Adipocyte (in vitro differentiated cells): ENCODE measurements around the gene RPTN.
A peak's percentile ranks its signal among the peaks of the same experiment; 100 is the strongest.

ENCODE experiments used
- DNase-seq: peaks from one replicate; pipeline ENCODE4 v3.0.0-alpha.2; 2015; ENCODE audit warnings: low read depth
- H3K27me3 ChIP-seq: replicated peaks from 2 replicates; pipeline ENCODE4 v1.7.0; 2013; ENCODE audit warnings: mild to moderate bottlenecking, low read length, moderate library complexity; ENCODE audit not compliant: control insufficient read depth, insufficient read depth
- H3K36me3 ChIP-seq: 2 replicates; pipeline ENCODE4 v1.7.0; 2013; ENCODE audit warnings: low read length, mild to moderate bottlenecking, moderate library complexity; ENCODE audit not compliant: control insufficient read depth, insufficient read depth, severe bottlenecking
- H3K4me1 ChIP-seq: 2 replicates; pipeline ENCODE4 v1.7.0; 2013; ENCODE audit warnings: mild to moderate bottlenecking, low read length, moderate library complexity; ENCODE audit not compliant: control insufficient read depth, insufficient read depth
- H3K4me3 ChIP-seq: 2 replicates; pipeline ENCODE4 v1.7.0; 2013; ENCODE audit warnings: mild to moderate bottlenecking, low read length, moderate library complexity
- H3K9ac ChIP-seq: 2 replicates; pipeline ENCODE4 v1.7.0; 2013; ENCODE audit warnings: mild to moderate bottlenecking, low read length, moderate library complexity
- H3K9me3 ChIP-seq: 2 replicates; pipeline ENCODE4 v1.7.0; 2013; ENCODE audit warnings: mild to moderate bottlenecking, low read length, moderate library complexity; ENCODE audit not compliant: control insufficient read depth

Gene RPTN, protein sequence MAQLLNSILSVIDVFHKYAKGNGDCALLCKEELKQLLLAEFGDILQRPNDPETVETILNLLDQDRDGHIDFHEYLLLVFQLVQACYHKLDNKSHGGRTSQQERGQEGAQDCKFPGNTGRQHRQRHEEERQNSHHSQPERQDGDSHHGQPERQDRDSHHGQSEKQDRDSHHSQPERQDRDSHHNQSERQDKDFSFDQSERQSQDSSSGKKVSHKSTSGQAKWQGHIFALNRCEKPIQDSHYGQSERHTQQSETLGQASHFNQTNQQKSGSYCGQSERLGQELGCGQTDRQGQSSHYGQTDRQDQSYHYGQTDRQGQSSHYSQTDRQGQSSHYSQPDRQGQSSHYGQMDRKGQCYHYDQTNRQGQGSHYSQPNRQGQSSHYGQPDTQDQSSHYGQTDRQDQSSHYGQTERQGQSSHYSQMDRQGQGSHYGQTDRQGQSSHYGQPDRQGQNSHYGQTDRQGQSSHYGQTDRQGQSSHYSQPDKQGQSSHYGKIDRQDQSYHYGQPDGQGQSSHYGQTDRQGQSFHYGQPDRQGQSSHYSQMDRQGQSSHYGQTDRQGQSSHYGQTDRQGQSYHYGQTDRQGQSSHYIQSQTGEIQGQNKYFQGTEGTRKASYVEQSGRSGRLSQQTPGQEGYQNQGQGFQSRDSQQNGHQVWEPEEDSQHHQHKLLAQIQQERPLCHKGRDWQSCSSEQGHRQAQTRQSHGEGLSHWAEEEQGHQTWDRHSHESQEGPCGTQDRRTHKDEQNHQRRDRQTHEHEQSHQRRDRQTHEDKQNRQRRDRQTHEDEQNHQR

GRCh38 chr1:152159144-152159543, at the start of gene RPTN:
Gene RPTN (minus strand): TSS chr1:152159228. CDS start chr1:152157889, 1,339 bp downstream.
- Histone ChIP-seq H3K36me3 (no peaks in the 10 kb centered on the region), H3K9me3 (no peaks in the 10 kb centered on the region), H3K27me3 (peaks cover 4% of the 10 kb centered on the region), H3K9ac (no peak within 1 kb of the TSS), H3K4me1 (peaks cover 21% of the 10 kb centered on the region), H3K4me3 (no peak within 1 kb of the TSS)
- DNase-seq = no peak

DNA sequence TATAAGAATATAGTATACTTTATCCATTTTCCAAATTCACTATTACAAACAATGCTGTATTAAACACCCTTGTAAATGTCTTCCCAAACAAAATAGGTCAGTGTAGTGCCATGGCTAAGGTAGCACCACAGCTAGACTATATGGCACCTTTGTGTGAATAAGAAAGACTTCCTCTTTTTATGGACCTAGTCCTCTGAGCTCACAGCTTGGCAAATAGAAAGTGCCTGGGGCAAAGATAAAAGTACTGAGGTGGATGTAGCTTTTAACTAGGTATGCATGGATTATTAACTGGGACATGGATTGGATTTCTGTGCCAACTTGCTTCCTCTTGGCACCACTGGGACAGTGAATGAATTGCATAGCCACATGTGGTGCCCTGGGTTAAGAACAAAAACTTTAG, 40.0 kb upstream of the RPTN start:
- Histone ChIP-seq H3K9ac (no peak overlapping the region), H3K9me3 (no peaks in the 10 kb centered on the region), H3K4me3 (no peak overlapping the region), H3K4me1 (no peaks in the 10 kb centered on the region), H3K27me3 (no peaks in the 10 kb centered on the region), H3K36me3 (no peaks in the 10 kb centered on the region)
- DNase-seq = no peak

DNA sequence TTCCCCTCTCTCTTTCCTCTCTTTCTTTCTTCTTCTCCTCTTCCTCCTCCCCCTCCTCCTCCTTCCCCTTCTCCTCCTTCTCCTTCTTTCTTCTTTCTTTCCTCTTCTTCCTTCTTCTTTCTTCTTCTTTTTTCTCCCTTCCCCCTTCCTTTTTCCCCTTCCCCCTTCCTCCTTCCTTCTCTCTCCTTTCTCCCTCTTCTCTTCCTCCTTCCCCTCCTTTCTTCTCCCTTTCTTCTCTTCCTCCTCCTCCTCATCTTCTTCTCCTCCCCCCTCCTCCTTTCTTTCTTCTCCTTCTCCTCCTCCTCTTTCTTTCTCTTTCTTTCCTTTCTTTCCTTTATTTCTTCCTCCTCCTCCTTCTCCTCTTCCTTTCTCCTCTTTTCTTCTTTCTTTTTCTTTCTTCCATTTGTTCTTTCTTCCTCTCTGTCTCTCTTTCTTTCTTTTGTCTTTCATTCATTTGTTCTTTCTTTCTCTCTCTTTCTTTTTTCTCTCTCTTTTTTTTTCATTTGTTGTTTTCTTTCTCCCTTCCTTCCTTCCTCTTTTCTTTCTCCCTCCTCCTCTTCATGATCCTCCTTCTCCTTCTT, 38.4 kb upstream of the RPTN start:
- DNase-seq = no peak
- H3K36me3 ChIP-seq = no peaks in the 10 kb centered on the region
- H3K9ac ChIP-seq = no peak overlapping the region
- H3K27me3 ChIP-seq = no peaks in the 10 kb centered on the region
- H3K9me3 ChIP-seq = no peaks in the 10 kb centered on the region
- H3K4me1 ChIP-seq = no peaks in the 10 kb centered on the region
- H3K4me3 ChIP-seq = no peak overlapping the region

GRCh38 chr1:152191711-152192110, 32.7 kb upstream of the RPTN start:
- no peak for DNase-seq
- Histone ChIP-seq H3K27me3 (no peaks in the 10 kb centered on the region), H3K9me3 (no peaks in the 10 kb centered on the region), H3K4me3 (no peak overlapping the region), H3K9ac (no peak overlapping the region), H3K4me1 (peaks cover 17% of the 10 kb centered on the region), H3K36me3 (no peaks in the 10 kb centered on the region)

DNA sequence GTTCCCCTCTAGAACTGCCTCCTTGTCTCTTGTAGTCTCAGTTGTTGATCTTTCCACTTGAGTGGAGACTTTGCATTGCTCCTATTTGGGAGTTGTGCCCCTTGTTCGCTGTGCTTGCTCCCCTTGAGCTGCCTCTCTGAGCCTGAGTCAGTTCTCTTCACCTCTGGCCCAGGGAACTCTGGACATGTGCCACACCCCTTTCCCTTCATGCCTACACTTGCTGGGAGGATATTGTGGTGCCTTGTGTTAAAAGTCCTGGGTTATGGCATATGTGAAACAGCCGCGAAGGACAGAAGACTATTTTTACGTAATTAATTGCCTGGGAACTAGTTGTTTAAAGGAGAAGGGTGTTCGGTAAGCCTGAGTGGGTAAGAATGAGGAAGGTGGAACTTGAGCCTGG, 32.2 kb upstream of the RPTN start:
- peaks cover 17% of the 10 kb centered on the region for H3K4me1 ChIP-seq
- no peak overlapping the region for H3K4me3 ChIP-seq
- H3K27me3 ChIP-seq = no peaks in the 10 kb centered on the region
- H3K9me3 ChIP-seq = no peaks in the 10 kb centered on the region
- no peak overlapping the region for H3K9ac ChIP-seq
- no peak for DNase-seq
- H3K36me3 ChIP-seq = no peaks in the 10 kb centered on the region

DNA sequence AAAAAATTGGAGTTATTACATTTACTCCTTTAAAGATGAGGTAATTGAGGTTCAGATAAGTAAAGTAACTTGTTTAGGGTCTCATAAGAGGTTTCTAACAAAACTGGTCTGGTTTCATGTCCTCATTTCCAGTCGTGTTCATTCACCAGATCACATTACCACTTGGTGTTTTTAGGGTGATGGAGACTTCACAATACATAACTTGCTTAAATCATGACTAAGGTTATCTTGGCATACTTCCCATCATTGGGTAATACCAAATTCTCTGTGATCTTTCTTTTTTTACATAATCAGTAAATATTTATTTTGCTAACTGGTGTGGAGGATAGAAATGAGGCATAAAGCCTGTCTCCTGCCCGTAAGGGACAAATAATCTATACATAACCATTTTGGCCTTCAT, 31.6 kb upstream of the RPTN start:
- H3K4me1 ChIP-seq = peaks cover 17% of the 10 kb centered on the region
- H3K4me3 ChIP-seq = no peak overlapping the region
- H3K9me3 ChIP-seq = no peaks in the 10 kb centered on the region
- no peak overlapping the region for H3K9ac ChIP-seq
- H3K36me3 ChIP-seq = no peaks in the 10 kb centered on the region
- DNase-seq = peak; percentile 7
- H3K27me3 ChIP-seq = no peaks in the 10 kb centered on the region

- H3K4me3 ChIP-seq = peak overlapping the region; percentile 80
- peak; percentile 65 for DNase-seq
- no peaks in the 10 kb centered on the region for H3K27me3 ChIP-seq
- no peaks in the 10 kb centered on the region for H3K36me3 ChIP-seq
- no peaks in the 10 kb centered on the region for H3K9me3 ChIP-seq
- peak overlapping the region; percentile 75 for H3K9ac ChIP-seq
- peaks cover 17% of the 10 kb centered on the region for H3K4me1 ChIP-seq
Measured at GRCh38 chr1:152189657-152190442, 30.8 kb upstream of the RPTN start.

GRCh38 chr1:152188673-152189591, 29.9 kb upstream of the RPTN start:
- peak; percentile 46 for DNase-seq
- no peaks in the 10 kb centered on the region for H3K27me3 ChIP-seq
- no peaks in the 10 kb centered on the region for H3K36me3 ChIP-seq
- no peaks in the 10 kb centered on the region for H3K9me3 ChIP-seq
- peak overlapping the region; percentile 75 for H3K9ac ChIP-seq
- H3K4me1 ChIP-seq = peaks cover 17% of the 10 kb centered on the region
- H3K4me3 ChIP-seq = peak overlapping the region; percentile 80

GRCh38 chr1:152186556-152187285, 27.7 kb upstream of the RPTN start:
- no peaks in the 10 kb centered on the region for H3K36me3 ChIP-seq
- no peak for DNase-seq
- H3K4me3 ChIP-seq = no peak overlapping the region

More at GRCh38 chr1:152186556-152187285, 27.7 kb upstream of the RPTN start:
- H3K4me1 ChIP-seq = peaks cover 38% of the 10 kb centered on the region
- H3K9me3 ChIP-seq = no peaks in the 10 kb centered on the region
- H3K27me3 ChIP-seq = no peaks in the 10 kb centered on the region
- no peak overlapping the region for H3K9ac ChIP-seq
